ENCODE data around the gene LMNB1. TPM values are rescaled to one million over a fixed set of nuclear protein-coding genes. Genes with fewer than 3 reads are reported as not detected.
A peak's percentile ranks its signal among the peaks of the same experiment; 100 is the strongest.
"Not testable (repeated sequence)": the region's sequence is repeated elsewhere in the genome, so short reads cannot be mapped to it uniquely, and the experiment has no call there.

Gene LMNB1
- total RNA-seq, 1 experiment from 2014 or later, result 135 TPM

GRCh38 chr5:126778675-126779403 lies 1.9 kb downstream of the LMNB1 start:
- no peak for DNase-seq (ENCODE audit: low spot score)

GRCh38 chr5:126780165-126780827 lies 3.4 kb downstream of the LMNB1 start:
- DNase-seq (ENCODE audit: low spot score), result peak; percentile 71

- not testable (repeated sequence) for DNase-seq (ENCODE audit: low spot score)
Measured at GRCh38 chr5:126788409-126788808, 11.5 kb downstream of the LMNB1 start.

GRCh38 chr5:126793097-126793496 lies 16.2 kb downstream of the LMNB1 start:
- DNase-seq (ENCODE audit: low spot score), result no peak

- DNase-seq (ENCODE audit: low spot score), result not testable (repeated sequence)
Measured at GRCh38 chr5:126793648-126794047, 16.7 kb downstream of the LMNB1 start.

- DNase-seq (ENCODE audit: low spot score), result no peak
Measured at GRCh38 chr5:126794157-126794828, 17.4 kb downstream of the LMNB1 start.

GRCh38 chr5:126799780-126800179 lies 22.8 kb downstream of the LMNB1 start:
- no peak for DNase-seq (ENCODE audit: low spot score)

- DNase-seq (ENCODE audit: low spot score), result no peak
Measured at GRCh38 chr5:126801174-126801991, 24.4 kb downstream of the LMNB1 start.

- DNase-seq (ENCODE audit: low spot score), result no peak
Measured at GRCh38 chr5:126801992-126802294, 25.0 kb downstream of the LMNB1 start.

GRCh38 chr5:126805063-126805462 lies 28.1 kb downstream of the LMNB1 start:
- no peak for DNase-seq (ENCODE audit: low spot score)

- DNase-seq (ENCODE audit: low spot score), result peak; percentile 42
Measured at GRCh38 chr5:126808521-126808988, 31.6 kb downstream of the LMNB1 start.

- DNase-seq (ENCODE audit: low spot score), result no peak
Measured at GRCh38 chr5:126809916-126810315, 33.0 kb downstream of the LMNB1 start.

GRCh38 chr5:126810596-126811380 lies 33.9 kb downstream of the LMNB1 start:
- DNase-seq (ENCODE audit: low spot score), result no peak

GRCh38 chr5:126811515-126812198 lies 34.7 kb downstream of the LMNB1 start:
- peak; percentile 88 for DNase-seq (ENCODE audit: low spot score)

- DNase-seq (ENCODE audit: low spot score), result peak; percentile 22
Measured at GRCh38 chr5:126812199-126812570, 35.2 kb downstream of the LMNB1 start.

- DNase-seq (ENCODE audit: low spot score), result not testable (repeated sequence)
Measured at GRCh38 chr5:126813799-126814198, 36.9 kb downstream of the LMNB1 start.

- DNase-seq (ENCODE audit: low spot score), result peak; percentile 13
Measured at GRCh38 chr5:126814721-126815404, 37.9 kb downstream of the LMNB1 start.

- DNase-seq (ENCODE audit: low spot score), result no peak
Measured at GRCh38 chr5:126816649-126817048, 39.7 kb downstream of the LMNB1 start.

GRCh38 chr5:126818736-126819135 lies 41.8 kb downstream of the LMNB1 start:
- no peak for DNase-seq (ENCODE audit: low spot score)

GRCh38 chr5:126819253-126819652 lies 42.3 kb downstream of the LMNB1 start:
- DNase-seq (ENCODE audit: low spot score), result no peak

All from A172 (cell line).